ENCODE results near the gene BRD3. TPM values are rescaled to one million over a fixed set of nuclear protein-coding genes. Genes with fewer than 3 reads are reported as not detected.

BRD3 gene
- total RNA-seq, 1 experiment from 2014 or later: 61.6 TPM

GRCh38 chr9:134062461-134063087 is 5.3 kb downstream of the BRD3 start:
- Histone ChIP-seq H3K27ac (ENCODE audit: low read depth, low read length, poor library complexity, severe bottlenecking) (no peak overlapping the region), H3K4me3 (ENCODE audit: low read depth, low read length, poor library complexity, severe bottlenecking) (no peak overlapping the region), H3K9me3 (ENCODE audit: low read depth, low read length, poor library complexity, severe bottlenecking) (no peaks in the 10 kb centered on the region), H3K27me3 (replicated peaks; ENCODE audit: insufficient read depth, low read depth, low read length, poor library complexity) (no peaks in the 10 kb centered on the region), H3K4me1 (ENCODE audit: insufficient read depth, low read length, poor library complexity, severe bottlenecking) (no peaks in the 10 kb centered on the region), H3K36me3 (ENCODE audit: insufficient read depth, low read length, poor library complexity, severe bottlenecking) (no peaks in the 10 kb centered on the region)
- intact Hi-C loops (cut with micrococcal nuclease; ENCODE audit: unreplicated experiment): loop anchor here (10.0 kb wide), 1 partner anchor 938 kb away; the partner anchor contains the start of gene RALGDS
- ChIA-PET POLR2A (ENCODE audit: low non-redundant PET) (no interaction called here), CTCF (no interaction called here)
- no peak for TF ChIP-seq CTCF (conservative IDR thresholded peaks at IDR 0.05; ENCODE audit: low read depth, low read length)
- TF ChIP-seq EZH2 (IDR thresholded peaks at IDR 0.05; ENCODE audit: borderline replicate concordance, low read depth, low read length, poor library complexity, severe bottlenecking): no peak
- no peak for DNase-seq (ENCODE audit: low spot score)
- BruUV-seq (replicated peaks): no TSS peak

GRCh38 chr9:134061688-134062371 is 6.0 kb downstream of the BRD3 start:
- ChIA-PET CTCF (no interaction called here), POLR2A (ENCODE audit: low non-redundant PET) (no interaction called here)
- H3K4me1 ChIP-seq (ENCODE audit: insufficient read depth, low read length, poor library complexity, severe bottlenecking): no peaks in the 10 kb centered on the region
- H3K9me3 ChIP-seq (ENCODE audit: low read depth, low read length, poor library complexity, severe bottlenecking): no peaks in the 10 kb centered on the region
- H3K36me3 ChIP-seq (ENCODE audit: insufficient read depth, low read length, poor library complexity, severe bottlenecking): no peaks in the 10 kb centered on the region
- BruUV-seq (replicated peaks): no TSS peak
- TF ChIP-seq CTCF (conservative IDR thresholded peaks at IDR 0.05; ENCODE audit: low read depth, low read length) (no peak), EZH2 (IDR thresholded peaks at IDR 0.05; ENCODE audit: borderline replicate concordance, low read depth, low read length, poor library complexity, severe bottlenecking) (no peak)
- intact Hi-C loops (cut with micrococcal nuclease; ENCODE audit: unreplicated experiment): loop anchor here (10.0 kb wide), 1 partner anchor 937 kb away; the partner anchor contains the start of gene RALGDS
- H3K27me3 ChIP-seq (replicated peaks; ENCODE audit: insufficient read depth, low read depth, low read length, poor library complexity): no peaks in the 10 kb centered on the region
- no peak overlapping the region for H3K27ac ChIP-seq (ENCODE audit: low read depth, low read length, poor library complexity, severe bottlenecking)
- no peak overlapping the region for H3K4me3 ChIP-seq (ENCODE audit: low read depth, low read length, poor library complexity, severe bottlenecking)
- no peak for DNase-seq (ENCODE audit: low spot score)

GRCh38 chr9:134061019-134061687 is 6.7 kb downstream of the BRD3 start:
- intact Hi-C loops (cut with micrococcal nuclease; ENCODE audit: unreplicated experiment): loop anchor here (10.0 kb wide), 1 partner anchor 936 kb away; the partner anchor contains the start of gene RALGDS
- ChIA-PET CTCF (no interaction called here), POLR2A (ENCODE audit: low non-redundant PET) (no interaction called here)
- no peaks in the 10 kb centered on the region for H3K4me1 ChIP-seq (ENCODE audit: insufficient read depth, low read length, poor library complexity, severe bottlenecking)
- no peaks in the 10 kb centered on the region for H3K9me3 ChIP-seq (ENCODE audit: low read depth, low read length, poor library complexity, severe bottlenecking)
- DNase-seq (ENCODE audit: low spot score): no peak
- BruUV-seq (replicated peaks): no TSS peak
- H3K27me3 ChIP-seq (replicated peaks; ENCODE audit: insufficient read depth, low read depth, low read length, poor library complexity): no peaks in the 10 kb centered on the region
- H3K27ac ChIP-seq (ENCODE audit: low read depth, low read length, poor library complexity, severe bottlenecking): no peak overlapping the region
- no peaks in the 10 kb centered on the region for H3K36me3 ChIP-seq (ENCODE audit: insufficient read depth, low read length, poor library complexity, severe bottlenecking)
- TF ChIP-seq CTCF (conservative IDR thresholded peaks at IDR 0.05; ENCODE audit: low read depth, low read length): no peak
- TF ChIP-seq EZH2 (IDR thresholded peaks at IDR 0.05; ENCODE audit: borderline replicate concordance, low read depth, low read length, poor library complexity, severe bottlenecking): no peak
- no peak overlapping the region for H3K4me3 ChIP-seq (ENCODE audit: low read depth, low read length, poor library complexity, severe bottlenecking)

All from A673 (cell line).